HFFc6 (cell line): Measurements from ENCODE around the gene NAA60. TPM values are rescaled to one million over a fixed set of nuclear protein-coding genes. Genes with fewer than 3 reads are reported as not detected.

ENCODE experiments used
- DNase-seq: peaks from one replicate; pipeline ENCODE4 v3.0.0-alpha.2; 2018
- H3K27ac Mint-ChIP-seq: 2 replicates; pipeline ENCODE4 v1.8.0; 2020; ENCODE audit warnings: mild to moderate bottlenecking, mixed read lengths
- H3K27me3 Mint-ChIP-seq: 2 replicates; pipeline ENCODE4 v1.8.0; 2021; ENCODE audit warnings: mild to moderate bottlenecking, moderate library complexity, mixed read lengths; ENCODE audit not compliant: insufficient read depth
- H3K36me3 Mint-ChIP-seq: 2 replicates; pipeline ENCODE4 v1.8.0; 2021; ENCODE audit warnings: low read depth, mixed read lengths
- H3K4me1 Mint-ChIP-seq: 2 replicates; pipeline ENCODE4 v1.8.0; 2020; ENCODE audit warnings: low read depth, mixed read lengths
- H3K4me3 Mint-ChIP-seq: 2 replicates; pipeline ENCODE4 v1.8.0; 2020; ENCODE audit warnings: mild to moderate bottlenecking, moderate library complexity, mixed read lengths
- H3K9me3 Mint-ChIP-seq: 2 replicates; pipeline ENCODE4 v1.8.0; 2020; ENCODE audit warnings: mild to moderate bottlenecking, mixed read lengths
- CTCF ChIP-seq: fragments of 200-600 bp; sonication (generic); IDR thresholded peaks from 2 replicates; pipeline ENCODE4 v1.5.0; 2021; ENCODE audit warnings: antibody characterized with exemption, mild to moderate bottlenecking
- total RNA-seq, 6 experiments: library from RNA; stranded (reverse); fragmentation: NEBNext Ultra II Directional; extraction: Animal tissue kit (Norgen Biotek cat#: 25700); gene quantifications; 2 replicates in 1 of 6; 3 replicates in 5 of 6; pipeline ENCODE4 v1.2.3, GENCODE V29; 2021

The NAA60 gene
- total RNA-seq, 6 experiments from 2014 or later = 30.7 to 44.6 (median 34.6) TPM

- H3K27me3 Mint-ChIP-seq = peaks cover 4% of the 10 kb centered on the region
- no peak for DNase-seq
- no peak overlapping the region; the same call in 1 of the 2 replicates for H3K27ac Mint-ChIP-seq
- H3K9me3 Mint-ChIP-seq = no peaks in the 10 kb centered on the region
- H3K4me1 Mint-ChIP-seq = no peaks in the 10 kb centered on the region; the same call in 1 of the 2 replicates
- TF ChIP-seq CTCF = no peak; the same call in 1 of the 2 replicates
- H3K4me3 Mint-ChIP-seq = no peak overlapping the region
- H3K36me3 Mint-ChIP-seq = peaks cover 23% of the 10 kb centered on the region
These were observed 38.5 kb downstream of the NAA60 start for GRCh38 chr16:3481696-3482658.

GRCh38 chr16:3482659-3483241 is 39.3 kb downstream of the NAA60 start:
- Mint-ChIP-seq H3K4me1 (no peaks in the 10 kb centered on the region; the same call in 1 of the 2 replicates), H3K27me3 (peaks cover 6% of the 10 kb centered on the region), H3K27ac (no peak overlapping the region), H3K9me3 (no peaks in the 10 kb centered on the region), H3K4me3 (no peak overlapping the region), H3K36me3 (peaks cover 23% of the 10 kb centered on the region)
- no peak for DNase-seq
- no peak for TF ChIP-seq CTCF

GRCh38 chr16:3484318-3485096 is 41.0 kb downstream of the NAA60 start:
- Mint-ChIP-seq H3K36me3 (peaks cover 18% of the 10 kb centered on the region), H3K9me3 (no peaks in the 10 kb centered on the region), H3K27me3 (peaks cover 7% of the 10 kb centered on the region), H3K4me3 (no peak overlapping the region), H3K4me1 (no peaks in the 10 kb centered on the region; the same call in 1 of the 2 replicates), H3K27ac (no peak overlapping the region)
- no peak for DNase-seq
- TF ChIP-seq CTCF = no peak

- Mint-ChIP-seq H3K27me3 (peaks cover 7% of the 10 kb centered on the region), H3K4me3 (no peak overlapping the region), H3K27ac (no peak overlapping the region), H3K9me3 (no peaks in the 10 kb centered on the region), H3K36me3 (peaks cover 15% of the 10 kb centered on the region), H3K4me1 (no peaks in the 10 kb centered on the region; the same call in 1 of the 2 replicates)
- DNase-seq = no peak
- TF ChIP-seq CTCF = no peak
These were observed 41.7 kb downstream of the NAA60 start for GRCh38 chr16:3485097-3485745.
